Stomach (tissue), 9 donors: ENCODE results near the gene LYSMD1. TPM values are rescaled to one million over a fixed set of nuclear protein-coding genes. Genes with fewer than 3 reads are reported as not detected.
A peak's percentile ranks its signal among the peaks of the same experiment; 100 is the strongest.

Source experiments
- DNase-seq, 2 donors: peaks; one replicate each; pipeline versions ENCODE4 v3.0.0 to v3.0.0-alpha.2; 2013 to 2019
- H3K27ac ChIP-seq, 5 donors: fragments of 200-600 bp in 4 of 5; sonication (generic) in 4 of 5; one replicate each; pipeline ENCODE4 v1.5.1; 2013 to 2019; ENCODE audit warnings: mild to moderate bottlenecking in 1 of 5, moderate library complexity in 1 of 5
- H3K27me3 ChIP-seq, 3 donors: fragments of 200-600 bp; sonication (generic); one replicate each; pipeline ENCODE4 v1.5.1; 2017 to 2019; ENCODE audit warnings: mixed run types in 1 of 3
- H3K36me3 ChIP-seq, 4 donors: fragments of 200-600 bp; sonication (generic); 1 replicate in 3 of 4; 2 replicates in 1 of 4; pipeline ENCODE4 v1.5.1; 2016 to 2019
- H3K4me1 ChIP-seq, 4 donors: fragments of 200-600 bp; sonication (generic); one replicate each; pipeline ENCODE4 v1.5.1; 2016 to 2019
- H3K4me3 ChIP-seq, 4 donors: fragments of 200-600 bp; sonication (generic) in 3 of 4; one replicate each; pipeline ENCODE4 v1.5.1; 2016 to 2019; ENCODE audit warnings: mild to moderate bottlenecking in 1 of 4
- H3K9me3 ChIP-seq, 4 donors: fragments of 200-600 bp; sonication (generic); one replicate each; pipeline ENCODE4 v1.5.1; 2016 to 2019
- CTCF ChIP-seq, 7 experiments: fragments of 450-650 bp in 4 of 7; fragments of 200-600 bp in 3 of 7; sonication (generic) in 3 of 7; IDR thresholded peaks; one replicate each; pipeline ENCODE4 v1.5.1; 2016 to 2019; ENCODE audit warnings: antibody characterized with exemption in 7 of 7, control low read depth in 2 of 7, mild to moderate bottlenecking in 1 of 7
- EP300 ChIP-seq: sonication (generic); formaldehyde crosslinking; IDR thresholded peaks from one replicate; pipeline ENCODE4 v1.6.1; 2017; ENCODE audit warnings: antibody characterized with exemption
- POLR2A ChIP-seq, 4 donors: fragments of 450-650 bp; IDR thresholded peaks; one replicate each; pipeline ENCODE4 v1.6.1; 2016; ENCODE audit warnings: antibody characterized with exemption in 4 of 4, control low read depth in 2 of 4, mild to moderate bottlenecking in 1 of 4, moderate library complexity in 1 of 4
- POLR2AphosphoS5 ChIP-seq, 3 donors: sonication (generic); formaldehyde crosslinking; IDR thresholded peaks; one replicate each; pipeline ENCODE4 v1.6.1; 2016; ENCODE audit warnings: antibody characterized with exemption in 3 of 3
- WGBS, 5 donors: extraction: QIAGEN DNeasy Blood & Tissue Kit in 3 of 5; methylation state at CpG; one replicate each; pipeline versions ENCODE4 v1.1.5 to v1.1.7; 2013 to 2018; 5-methylcytosine and 5-hydroxymethylcytosine counted together
- intact Hi-C: fragments of 100-400 bp; cut with DNase I; formaldehyde crosslinking; loops from one replicate; pipeline ENCODE4 v1.15.1; 2023; ENCODE audit warnings: low total_unique reads
- polyA plus RNA-seq, 3 donors: library from polyadenylated mRNA; stranded (reverse); fragments of 200-250 nt; gene quantifications; one replicate each; pipeline ENCODE4 v1.2.3, GENCODE V29; 2013
- total RNA-seq, 5 donors: library from RNA; depleted of rRNA; stranded (reverse); fragments of >200 nt; gene quantifications; one replicate each; pipeline versions ENCODE4 v1.1.0 to v1.2.3, GENCODE V29; 2014 to 2016
- donor health status: healthy with polysubstance abuse.
- donor health status: Bipolar disorder and iron deficiency.
- donor health status: healthy.

Gene LYSMD1
- total and polyA plus RNA-seq, 8 donors, result 1.7 to 10.3 (median 4.6) TPM

GRCh38 chr1:151147665-151148064 is 18.0 kb downstream of the LYSMD1 start:
- Histone ChIP-seq H3K4me3 (no peak overlapping the region), H3K27me3 (peaks cover 0 to 12% (median 9%) of the 10 kb centered on the region in 3 donors), H3K4me1 (peaks cover 9 to 47% (median 33%) of the 10 kb centered on the region in 4 donors), H3K9me3 (no peaks in the 10 kb centered on the region), H3K27ac (peak overlapping the region in 2 of 5 donors; percentile 81 to 86), H3K36me3 (no peaks in the 10 kb centered on the region)
- intact Hi-C loops, result no loop called here
- DNase-seq, result no peak
- TF ChIP-seq POLR2AphosphoS5 (IDR thresholded peaks at IDR 0.05) (no peak), POLR2A (IDR thresholded peaks at IDR 0.05) (no peak), CTCF (IDR thresholded peaks at IDR 0.05) (no peak), EP300 (no peak)
- WGBS, 5 donors, result 78 to 93% (median 86%) methylated on average over 2 of the region's 2 CpGs

GRCh38 chr1:151147132-151147503 is 18.6 kb downstream of the LYSMD1 start:
- peak in 1 of 2 donors; percentile 47 for DNase-seq
- Histone ChIP-seq H3K4me3 (peak overlapping the region; percentile 63 to 86 (median 80)), H3K9me3 (no peaks in the 10 kb centered on the region), H3K36me3 (no peaks in the 10 kb centered on the region), H3K27ac (peak overlapping the region; percentile 22 to 86 (median 64)), H3K27me3 (peaks cover 0 to 12% (median 9%) of the 10 kb centered on the region in 3 donors), H3K4me1 (peaks cover 9 to 52% (median 33%) of the 10 kb centered on the region in 4 donors)
- intact Hi-C loops, result no loop called here
- no peak for TF ChIP-seq POLR2A (IDR thresholded peaks at IDR 0.05)
- no peak for TF ChIP-seq CTCF (IDR thresholded peaks at IDR 0.05)
- TF ChIP-seq EP300, result no peak
- TF ChIP-seq POLR2AphosphoS5 (IDR thresholded peaks at IDR 0.05), result no peak
- 10 to 24% (median 20%) methylated on average over 7 of the region's 7 CpGs for WGBS, 5 donors

GRCh38 chr1:151146412-151147131 is 19.1 kb downstream of the LYSMD1 start, which contains the start of gene SEMA6C:
SEMA6C (minus strand) TSS chr1:151146631; CDS start chr1:151142621, 4,010 bp downstream.
- Histone ChIP-seq H3K27ac (peak within 1 kb of the TSS; percentile 44 to 86 (median 64)), H3K4me1 (peaks cover 9 to 52% (median 33%) of the 10 kb centered on the region in 4 donors), H3K9me3 (no peaks in the 10 kb centered on the region), H3K4me3 (peak within 1 kb of the TSS; percentile 63 to 86 (median 80)), H3K27me3 (peaks cover 0 to 12% (median 9%) of the 10 kb centered on the region in 3 donors), H3K36me3 (no peaks in the 10 kb centered on the region)
- intact Hi-C loops, result no loop called here
- whole genome bisulfite sequencing, 5 donors, result 0 to 1% (median 0%) methylated on average over 17 to 61 of the region's 61 CpGs
- TF ChIP-seq POLR2A (IDR thresholded peaks at IDR 0.05), result no peak
- TF ChIP-seq EP300, result no peak
- TF ChIP-seq CTCF (IDR thresholded peaks at IDR 0.05), result no peak
- TF ChIP-seq POLR2AphosphoS5 (IDR thresholded peaks at IDR 0.05), result peak; percentile 57 to 81 (median 72)
- peak; percentile 94 to 98 for DNase-seq

- WGBS, 5 donors, result 1% methylated on average over 16 to 26 of the region's 26 CpGs
- intact Hi-C loops, result no loop called here
- H3K27ac ChIP-seq, result peak overlapping the region; percentile 44 to 86 (median 64)
Measured at GRCh38 chr1:151146072-151146411, 19.7 kb downstream of the LYSMD1 start.

More at GRCh38 chr1:151146072-151146411, 19.7 kb downstream of the LYSMD1 start:
- TF ChIP-seq EP300, result no peak
- TF ChIP-seq POLR2AphosphoS5 (IDR thresholded peaks at IDR 0.05), result no peak
- TF ChIP-seq CTCF (IDR thresholded peaks at IDR 0.05), result no peak
- no peak for TF ChIP-seq POLR2A (IDR thresholded peaks at IDR 0.05)
- H3K36me3 ChIP-seq, result no peaks in the 10 kb centered on the region
- H3K27me3 ChIP-seq, result peaks cover 0 to 12% (median 9%) of the 10 kb centered on the region in 3 donors
- no peak for DNase-seq
- no peaks in the 10 kb centered on the region for H3K9me3 ChIP-seq
- peak overlapping the region; percentile 63 to 86 (median 80) for H3K4me3 ChIP-seq
- peaks cover 9 to 52% (median 33%) of the 10 kb centered on the region in 4 donors for H3K4me1 ChIP-seq
